HG03575 (cell line): ENCODE data around the gene CCAR1.
"Not testable (repeated sequence)": the region's sequence is repeated elsewhere in the genome, so short reads cannot be mapped to it uniquely, and the experiment has no call there.

Experiments used
- ATAC-seq: cut with Tn5 transposase; IDR thresholded peaks from one replicate; pipeline ENCODE4 v1.9.1; 2021; ENCODE audit not compliant: unreplicated experiment, insufficient number of reproducible peaks, low FRiP score; ENCODE audit errors: extremely low read depth

Gene CCAR1

DNA sequence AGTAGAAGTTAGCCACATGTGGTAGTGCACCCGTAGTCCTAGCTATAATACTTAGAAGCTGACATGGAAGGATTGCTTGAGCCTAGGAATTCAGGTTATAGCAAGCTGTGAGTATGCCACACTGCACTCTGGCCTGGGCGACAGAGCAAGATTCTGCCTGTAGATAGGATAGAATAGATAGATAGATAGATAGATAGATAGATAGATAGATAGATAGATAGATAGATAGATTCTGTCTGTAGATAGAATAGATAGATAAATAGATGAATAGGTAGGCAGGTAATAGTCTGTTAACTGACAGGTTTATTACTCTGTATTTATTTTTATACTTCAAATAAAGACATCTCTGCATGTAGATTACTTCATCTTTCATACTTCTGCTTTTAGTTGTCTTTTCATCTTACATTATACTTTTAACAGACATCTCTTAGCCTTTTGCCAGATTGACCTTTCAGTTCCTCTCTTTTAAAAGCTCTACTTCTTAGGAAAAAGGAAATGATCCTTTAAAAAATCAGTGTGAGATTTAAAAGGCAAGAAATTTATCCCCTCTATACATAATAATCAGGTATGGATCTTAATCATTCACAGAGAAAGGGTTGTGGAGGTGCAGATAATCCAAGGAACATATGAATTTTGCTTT, 31.8 kb downstream of the CCAR1 start:
- ATAC-seq: no peak

DNA sequence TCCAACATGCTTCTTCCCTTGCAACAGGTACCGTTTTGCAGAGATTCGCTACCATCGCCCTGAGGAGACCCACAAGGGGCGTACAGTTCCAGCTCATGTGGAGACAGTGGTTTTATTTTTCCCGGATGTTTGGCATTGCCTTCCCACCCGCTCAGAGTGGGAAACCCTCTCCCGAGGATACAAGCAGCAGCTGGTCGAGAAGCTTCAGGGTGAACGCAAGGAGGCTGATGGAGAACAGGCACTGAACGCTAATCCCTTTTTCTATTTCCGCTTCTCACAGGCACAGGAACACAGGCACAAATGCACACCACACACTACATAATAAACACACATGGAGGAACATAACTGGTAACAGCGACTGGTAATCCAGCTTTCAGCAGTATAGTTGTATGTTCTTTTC, 35.2 kb downstream of the CCAR1 start:
- no peak for ATAC-seq

DNA sequence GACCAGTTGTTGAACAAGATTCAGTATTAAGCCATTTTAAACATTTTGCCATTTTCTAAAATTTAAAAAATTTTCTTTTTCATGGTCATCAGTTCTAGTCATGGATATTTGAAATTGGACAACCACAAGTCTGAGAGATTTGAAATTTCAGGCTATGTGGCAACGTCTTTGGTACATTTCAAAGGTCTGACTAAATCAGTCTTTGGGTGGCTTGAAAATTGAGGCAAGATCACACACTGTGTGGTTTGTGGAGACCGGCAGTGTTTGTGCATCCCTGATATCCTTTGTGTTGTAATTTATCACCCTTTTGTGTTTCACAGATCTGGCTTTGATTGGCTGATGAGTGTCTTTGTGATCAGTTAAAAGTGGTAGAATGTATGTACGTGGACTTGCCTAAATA, 35.7 kb downstream of the CCAR1 start:
- no peak for ATAC-seq

DNA sequence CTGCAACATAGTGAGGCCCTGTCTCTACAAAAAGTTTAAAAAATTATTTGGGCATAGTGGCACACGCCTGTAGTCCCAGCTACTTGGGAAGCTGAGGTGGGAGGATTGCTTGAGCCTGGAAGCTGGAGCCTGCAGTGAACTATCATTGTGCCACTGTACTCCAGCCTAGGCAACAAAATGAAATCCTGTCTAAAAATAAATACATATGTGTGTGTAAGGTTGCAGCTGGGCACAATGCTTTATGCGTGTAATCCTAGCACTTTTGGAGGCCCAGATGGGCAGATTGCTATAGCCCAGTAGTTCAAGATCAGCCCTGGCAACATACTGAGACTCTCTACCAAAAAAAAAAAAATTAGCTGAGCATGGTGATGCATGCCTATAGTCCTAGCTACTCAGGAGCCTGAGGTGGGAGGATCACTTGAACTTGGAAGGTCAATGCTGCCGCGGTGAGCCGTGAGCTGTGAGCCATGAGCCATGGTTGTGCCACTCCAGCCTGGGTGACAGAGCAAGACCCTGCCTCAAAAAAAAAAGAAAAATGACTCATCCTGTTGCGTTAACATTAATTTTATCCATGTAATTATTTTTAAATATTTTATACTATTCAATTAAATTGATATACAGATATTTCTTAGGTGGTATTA, 38.3 kb downstream of the CCAR1 start:
- ATAC-seq: no peak

DNA sequence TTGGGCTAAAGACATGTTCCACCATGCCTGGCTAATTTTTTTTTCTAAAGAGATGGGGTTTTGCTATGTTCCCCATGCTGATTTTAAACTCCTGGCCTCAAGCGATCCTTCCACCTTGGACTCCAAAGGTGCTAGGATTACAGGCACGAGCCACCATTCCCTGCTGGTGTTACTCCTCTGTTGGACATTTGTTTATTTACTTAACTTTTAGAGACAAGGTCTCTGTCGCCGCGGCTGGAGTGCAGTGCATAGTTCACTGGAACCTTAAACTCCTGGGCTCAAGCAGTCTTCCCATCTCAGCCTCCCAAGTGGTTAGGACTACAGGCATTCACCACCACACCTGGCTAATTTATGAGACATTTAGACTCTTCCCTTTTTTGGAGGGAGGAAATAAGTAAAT, 38.9 kb downstream of the CCAR1 start:
- ATAC-seq: no peak

DNA sequence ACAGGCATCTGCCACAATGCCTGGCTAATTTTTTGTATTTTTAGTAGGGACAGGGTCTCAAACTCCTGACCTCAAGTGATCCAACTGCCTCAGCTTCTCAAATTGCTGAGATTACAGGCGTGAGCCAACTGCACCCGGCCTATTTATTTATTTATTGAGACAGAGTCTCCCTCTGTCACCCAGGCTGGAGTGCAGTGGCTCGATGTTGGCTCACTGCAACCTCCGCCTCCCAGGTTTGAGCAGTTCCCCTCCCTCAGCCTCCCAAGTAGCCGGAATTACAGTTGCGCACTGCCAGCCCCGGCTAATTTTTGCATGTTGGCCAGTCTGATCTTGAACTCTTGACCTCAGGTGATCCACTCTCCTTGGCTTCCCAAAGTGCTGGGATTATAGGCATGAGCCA, 46.4 kb downstream of the CCAR1 start:
- ATAC-seq: not testable (repeated sequence)

DNA sequence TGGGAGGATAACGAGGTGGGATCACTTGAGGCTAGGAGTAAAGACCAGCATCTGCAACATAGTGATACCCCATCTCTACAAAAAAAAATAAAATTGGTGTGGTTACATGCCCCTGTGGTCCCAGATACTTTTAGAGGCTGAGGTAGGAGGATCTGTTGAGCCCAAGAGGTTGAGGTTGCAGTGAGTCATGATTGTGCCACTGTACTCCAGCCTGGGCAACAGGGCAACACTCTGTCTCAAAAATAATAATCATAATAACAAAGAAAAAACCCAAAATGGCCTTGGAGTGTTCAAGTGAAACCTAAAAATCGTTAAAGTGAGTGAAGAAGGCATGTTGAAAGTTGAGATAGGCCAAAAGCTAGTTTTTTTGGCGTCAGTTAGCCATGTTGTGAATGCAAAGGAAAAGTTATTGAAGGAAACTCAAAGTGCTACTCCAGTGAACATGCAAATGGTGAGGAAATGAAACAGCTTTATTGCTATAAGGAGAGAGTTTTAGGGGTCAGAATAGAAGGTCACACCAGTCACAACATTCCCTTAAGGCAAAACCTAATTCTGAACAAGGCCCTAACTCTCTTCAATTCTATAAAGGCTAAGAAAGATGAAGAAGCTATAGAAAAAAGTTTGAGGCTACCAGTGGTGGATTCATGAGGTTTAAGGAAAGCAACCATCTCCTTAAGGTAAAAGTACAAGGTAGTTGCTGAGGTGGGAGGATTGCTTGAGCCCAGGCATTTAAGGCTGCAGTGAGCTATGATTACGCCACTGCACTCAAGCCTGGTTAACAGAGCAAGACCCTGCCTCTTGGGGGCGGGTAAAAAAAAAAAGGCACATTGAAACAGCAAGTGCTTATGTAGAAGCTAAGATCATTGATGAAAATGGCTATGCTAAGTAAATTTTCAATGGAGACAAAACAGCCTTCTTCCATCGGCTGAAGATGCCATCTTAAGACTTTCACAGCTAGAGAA, 60.9 kb downstream of the CCAR1 start:
- no peak for ATAC-seq

DNA sequence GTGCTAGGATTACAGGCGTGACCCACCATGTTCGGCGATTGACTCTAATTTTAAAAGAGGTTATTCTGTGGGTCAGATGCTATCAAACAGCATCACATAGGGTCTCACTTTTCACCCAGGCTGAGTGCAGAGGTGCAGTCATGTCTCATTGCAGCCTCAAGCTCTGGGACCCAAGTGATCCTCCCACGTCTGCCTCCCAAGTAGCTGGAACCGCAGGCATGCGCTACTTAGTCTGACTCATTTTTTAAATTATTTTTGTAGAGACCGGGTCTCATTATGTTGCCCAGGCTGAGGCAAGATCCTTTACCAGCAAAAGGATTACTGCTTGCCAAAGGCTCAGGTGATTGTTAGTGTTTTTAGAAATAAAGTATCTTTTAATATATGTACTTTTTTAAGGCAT, 63.4 kb downstream of the CCAR1 start:
- ATAC-seq: no peak

DNA sequence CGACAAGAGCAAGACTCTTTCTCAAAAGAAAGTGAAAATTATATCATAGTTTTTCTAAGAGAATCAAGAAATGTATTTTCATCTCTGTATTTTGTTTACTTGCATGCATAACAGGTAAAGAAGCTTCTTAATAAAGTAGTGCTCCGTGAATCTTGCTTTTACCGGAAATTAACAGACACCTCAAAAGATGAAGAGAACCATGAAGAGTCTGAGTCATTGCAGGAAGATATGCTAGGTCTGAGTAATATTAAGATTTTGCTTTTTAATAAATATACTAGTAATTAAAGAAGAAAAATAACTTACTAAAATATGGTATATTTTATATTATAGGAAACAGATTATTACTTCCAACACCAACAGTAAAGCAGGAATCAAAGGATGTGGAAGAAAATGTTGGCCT, 66.8 kb downstream of the CCAR1 start:
- ATAC-seq: no peak

DNA sequence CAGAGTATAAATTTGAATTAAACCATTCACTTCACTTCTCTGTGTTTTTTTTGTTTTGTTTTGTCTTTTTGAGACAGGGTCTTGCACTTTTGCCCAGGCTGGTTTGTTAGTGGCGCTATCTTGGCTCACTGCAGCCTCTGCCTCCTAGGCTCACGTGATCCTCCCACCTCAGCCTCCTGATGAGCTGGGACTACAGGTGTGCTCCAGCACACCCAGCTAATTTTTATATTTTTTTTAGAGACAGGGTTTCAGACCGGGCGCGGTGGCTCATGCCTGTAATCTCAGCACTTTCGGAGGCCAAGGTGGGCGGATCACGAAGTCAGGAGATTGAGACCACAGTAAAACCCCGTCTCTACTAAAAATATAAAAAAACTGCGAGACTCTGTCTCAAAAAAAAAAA, 69.4 kb downstream of the CCAR1 start:
- ATAC-seq: no peak

DNA sequence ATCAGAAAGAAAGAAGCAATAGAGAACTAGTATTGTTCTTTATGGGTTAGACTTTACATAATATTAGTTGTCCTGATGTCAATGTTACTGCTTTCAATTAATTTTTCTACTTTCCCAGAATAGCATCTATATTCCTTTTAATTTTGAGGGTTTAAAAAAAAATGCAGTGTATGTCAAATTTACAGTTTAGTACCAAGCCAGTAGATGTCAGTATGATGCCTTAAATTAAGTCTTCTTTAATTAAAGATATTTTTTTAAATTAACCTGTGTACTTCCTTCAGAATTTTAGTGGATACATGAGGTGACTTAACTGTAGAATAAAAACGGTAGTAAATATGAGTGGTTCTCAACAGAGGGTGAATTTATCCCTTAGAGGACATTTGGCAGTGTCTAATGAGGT, 71.1 kb downstream of the CCAR1 start:
- ATAC-seq: no peak

DNA sequence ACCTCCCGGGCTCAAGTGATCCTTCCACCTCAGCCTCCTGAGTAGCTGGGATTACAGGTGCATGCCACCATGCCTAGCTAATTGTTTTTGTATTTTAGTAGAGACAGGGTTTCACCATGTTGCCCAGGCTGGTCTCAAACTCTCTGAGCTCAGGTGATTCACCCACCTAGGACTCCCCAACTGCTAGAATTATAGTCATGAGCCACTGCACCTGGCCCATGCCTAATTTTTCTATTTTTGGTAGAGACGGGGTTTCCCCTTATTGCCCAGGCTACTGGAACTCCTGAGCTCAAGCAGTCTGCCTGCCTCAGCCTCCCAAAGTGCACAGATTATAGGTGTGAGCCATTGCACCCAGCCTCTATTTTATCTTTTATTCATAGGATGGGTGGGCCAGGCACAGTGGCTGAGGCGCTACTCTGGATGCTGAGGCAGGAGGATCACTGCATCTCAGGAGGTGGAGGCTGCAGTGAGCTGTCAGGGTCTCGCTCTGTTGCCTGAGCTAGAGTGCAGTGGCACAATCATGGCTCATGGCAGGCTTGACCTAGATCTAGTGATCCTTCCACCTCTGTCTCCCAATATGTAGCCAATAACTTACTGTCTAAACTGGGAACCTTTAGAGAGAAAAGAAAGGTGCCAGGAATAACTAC, 75.0 kb downstream of the CCAR1 start:
- no peak for ATAC-seq

DNA sequence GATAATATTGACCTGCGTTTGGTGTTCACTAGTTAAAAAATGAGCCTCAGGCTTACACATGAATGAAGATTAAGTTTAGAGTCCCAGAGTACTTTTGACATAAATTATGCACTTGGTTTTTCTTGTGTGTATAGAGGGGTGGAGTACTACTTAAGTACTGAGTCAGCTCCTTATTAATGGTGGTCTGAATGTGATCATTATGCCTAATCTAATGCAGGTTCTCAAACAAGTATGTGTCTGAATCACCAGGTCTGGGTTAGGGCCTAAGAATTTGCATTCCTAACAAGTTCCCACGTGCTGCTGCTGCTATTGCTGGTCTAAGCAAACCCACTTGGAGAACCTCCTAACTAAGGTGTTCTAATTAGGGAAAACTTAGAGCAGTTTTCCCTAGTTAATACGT, 75.6 kb downstream of the CCAR1 start:
- ATAC-seq: no peak

DNA sequence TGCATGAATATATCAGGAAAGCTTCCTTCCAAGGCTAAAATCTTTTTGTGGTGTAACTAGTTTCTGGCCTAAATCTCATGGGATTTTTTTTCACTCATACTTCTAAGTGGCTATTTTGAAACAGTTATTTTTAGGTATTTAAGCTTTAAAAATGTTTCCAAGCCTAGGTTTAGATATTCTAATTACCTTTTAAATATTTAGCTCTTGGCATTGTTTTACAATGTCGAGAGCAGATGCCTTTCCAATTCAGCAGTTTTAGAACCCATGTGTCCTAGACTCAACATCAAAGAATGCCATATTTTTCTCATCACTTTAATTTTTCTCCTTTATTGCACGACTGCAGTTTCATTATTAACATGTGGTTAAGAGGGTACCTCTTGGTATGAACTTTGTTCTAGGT, 79.2 kb downstream of the CCAR1 start:
- ATAC-seq: no peak

DNA sequence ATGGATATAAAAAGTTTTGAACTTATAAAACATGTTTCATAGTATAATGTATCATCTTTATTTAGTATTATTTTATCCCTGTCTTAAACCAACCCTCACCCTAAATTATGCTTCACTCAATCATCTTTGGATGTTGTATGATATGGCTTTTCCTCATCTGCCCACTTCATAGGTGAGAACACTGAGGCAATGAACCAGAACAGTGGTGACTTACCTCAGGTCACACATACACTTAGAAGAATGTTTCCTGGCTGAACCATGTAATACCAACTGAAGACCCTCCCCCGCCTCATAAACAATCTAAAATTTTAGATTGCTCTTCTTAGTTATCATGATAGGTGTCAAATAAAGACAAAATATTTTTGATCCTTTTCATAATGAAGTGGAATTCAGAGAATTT, 83.7 kb downstream of the CCAR1 start:
- ATAC-seq: no peak

DNA sequence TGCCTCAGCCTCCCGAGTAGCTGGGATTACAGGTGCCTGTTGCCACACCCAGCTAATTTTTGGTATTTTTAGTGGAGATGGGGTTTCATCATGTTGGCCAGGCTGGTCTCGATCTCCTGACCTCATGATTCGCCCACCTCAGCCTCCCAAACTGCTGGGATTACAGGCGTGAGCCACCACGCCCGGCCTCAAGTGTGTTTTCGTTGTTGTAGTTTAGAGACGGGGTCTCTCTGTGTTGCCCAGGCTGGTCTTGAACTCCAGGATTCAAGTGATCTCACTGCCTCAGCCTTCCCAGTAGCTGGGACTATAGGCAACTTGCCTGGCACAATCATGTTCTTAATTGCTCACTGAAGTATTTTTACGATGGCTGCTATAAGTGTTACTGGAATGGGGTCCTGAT, 89.8 kb downstream of the CCAR1 start:
- not testable (repeated sequence) for ATAC-seq

DNA sequence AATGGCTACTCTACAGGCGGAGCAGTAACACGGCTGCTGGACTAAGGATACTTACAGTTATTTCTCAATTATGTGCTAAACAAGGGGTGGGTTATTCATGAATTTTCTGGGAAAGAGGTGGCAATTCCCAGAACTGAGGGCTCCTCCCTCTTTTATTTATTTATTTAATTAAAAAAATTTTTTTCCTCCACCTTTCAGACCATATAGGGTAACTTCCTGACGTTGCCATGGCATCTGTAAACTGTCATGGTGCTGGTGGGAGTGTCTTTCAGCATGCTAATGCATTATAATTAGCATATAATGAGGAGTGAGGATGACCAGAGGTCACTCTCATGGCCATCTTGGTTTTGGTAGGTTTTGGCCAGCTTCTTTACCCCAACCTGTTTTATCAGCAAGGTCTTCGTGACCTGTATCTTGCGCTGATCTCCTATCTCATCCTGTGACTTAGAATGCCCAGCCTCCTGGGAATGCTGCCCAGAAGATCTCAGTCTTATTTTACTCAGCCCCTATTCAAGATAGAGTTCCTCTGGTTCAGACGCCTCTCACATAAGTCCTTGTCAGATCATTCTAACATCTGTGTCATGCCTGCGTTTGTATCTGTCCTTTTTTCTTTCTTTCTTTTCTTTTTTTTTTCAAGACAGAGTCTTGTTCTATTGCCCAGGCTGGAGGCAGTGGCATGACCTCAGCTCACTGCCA, 90.4 kb downstream of the CCAR1 start:
- no peak for ATAC-seq

DNA sequence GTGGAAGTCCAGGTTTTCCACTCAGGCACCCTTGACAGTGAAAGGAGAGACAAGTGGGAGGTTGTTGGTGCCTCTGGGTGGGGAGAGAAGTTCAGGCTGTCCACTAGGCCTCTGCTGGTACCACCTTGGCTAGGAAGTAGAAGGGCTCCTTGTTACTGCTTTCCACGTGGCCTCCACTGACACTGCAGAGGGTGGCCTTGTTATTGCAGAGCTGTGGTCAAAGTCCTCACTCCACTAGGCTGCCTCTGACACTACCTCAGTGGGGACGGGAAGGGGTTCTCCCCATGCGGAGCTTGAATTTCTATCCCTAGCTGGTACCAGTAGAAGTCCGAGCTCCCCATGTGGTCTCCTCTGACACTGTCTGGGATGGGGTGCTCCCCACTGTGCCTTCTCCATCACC, 91.4 kb downstream of the CCAR1 start:
- no peak for ATAC-seq

DNA sequence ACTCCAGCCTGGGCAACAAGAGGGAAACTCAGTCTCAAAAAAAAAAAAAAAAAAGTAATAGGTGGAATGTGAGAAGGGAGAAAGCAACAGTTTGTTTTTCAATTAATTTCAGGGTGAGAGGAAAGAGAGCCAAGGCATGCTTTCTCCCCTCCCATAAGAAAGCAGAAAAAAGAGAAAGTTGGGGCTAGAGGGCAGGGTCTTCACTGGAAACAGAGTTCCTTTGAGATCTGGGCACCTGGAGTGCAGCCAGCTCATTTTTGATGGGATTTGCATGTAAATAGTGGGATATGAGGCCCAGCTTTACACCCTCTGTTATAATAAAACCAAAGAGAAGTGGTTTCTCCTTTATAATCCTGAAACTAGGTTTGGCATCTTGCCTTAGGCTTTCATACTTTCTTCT, 92.5 kb downstream of the CCAR1 start:
- ATAC-seq: no peak
